Gastroesophageal sphincter (tissue), 3 donors: ENCODE data around the gene HADHB.

ENCODE experiments used
- POLR2A ChIP-seq, 2 donors: fragments of 450-650 bp; IDR thresholded peaks; one replicate each; pipeline ENCODE4 v1.6.1; 2017; ENCODE audit warnings: antibody characterized with exemption in 2 of 2, mild to moderate bottlenecking in 2 of 2, moderate library complexity in 1 of 2
- POLR2AphosphoS5 ChIP-seq: sonication (generic); formaldehyde crosslinking; IDR thresholded peaks from one replicate; pipeline ENCODE4 v1.6.1; 2017; ENCODE audit warnings: antibody characterized with exemption
- TF ChIP-seq, protein P1 (sequence below), 4 experiments: fragments of 200-600 bp in 2 of 4; fragments of 450-650 bp in 2 of 4; sonication (generic) in 1 of 4; IDR thresholded peaks; one replicate each; pipeline ENCODE4 v1.5.1; 2017 to 2019; ENCODE audit warnings: antibody characterized with exemption in 4 of 4, mild to moderate bottlenecking in 2 of 4, moderate library complexity in 2 of 4

GRCh38 chr2:26202981-26203490 lies 41.7 kb upstream of the HADHB start:
- no peak for TF ChIP-seq POLR2A (IDR thresholded peaks at IDR 0.05)
- TF ChIP-seq, protein P1, sequence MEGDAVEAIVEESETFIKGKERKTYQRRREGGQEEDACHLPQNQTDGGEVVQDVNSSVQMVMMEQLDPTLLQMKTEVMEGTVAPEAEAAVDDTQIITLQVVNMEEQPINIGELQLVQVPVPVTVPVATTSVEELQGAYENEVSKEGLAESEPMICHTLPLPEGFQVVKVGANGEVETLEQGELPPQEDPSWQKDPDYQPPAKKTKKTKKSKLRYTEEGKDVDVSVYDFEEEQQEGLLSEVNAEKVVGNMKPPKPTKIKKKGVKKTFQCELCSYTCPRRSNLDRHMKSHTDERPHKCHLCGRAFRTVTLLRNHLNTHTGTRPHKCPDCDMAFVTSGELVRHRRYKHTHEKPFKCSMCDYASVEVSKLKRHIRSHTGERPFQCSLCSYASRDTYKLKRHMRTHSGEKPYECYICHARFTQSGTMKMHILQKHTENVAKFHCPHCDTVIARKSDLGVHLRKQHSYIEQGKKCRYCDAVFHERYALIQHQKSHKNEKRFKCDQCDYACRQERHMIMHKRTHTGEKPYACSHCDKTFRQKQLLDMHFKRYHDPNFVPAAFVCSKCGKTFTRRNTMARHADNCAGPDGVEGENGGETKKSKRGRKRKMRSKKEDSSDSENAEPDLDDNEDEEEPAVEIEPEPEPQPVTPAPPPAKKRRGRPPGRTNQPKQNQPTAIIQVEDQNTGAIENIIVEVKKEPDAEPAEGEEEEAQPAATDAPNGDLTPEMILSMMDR (IDR thresholded peaks at IDR 0.05), result no peak
- no peak for TF ChIP-seq POLR2AphosphoS5
